ENCODE data around the gene PROSER1.
"Not testable (repeated sequence)": the region's sequence is repeated elsewhere in the genome, so short reads cannot be mapped to it uniquely, and the experiment has no call there.

Gene PROSER1

DNA sequence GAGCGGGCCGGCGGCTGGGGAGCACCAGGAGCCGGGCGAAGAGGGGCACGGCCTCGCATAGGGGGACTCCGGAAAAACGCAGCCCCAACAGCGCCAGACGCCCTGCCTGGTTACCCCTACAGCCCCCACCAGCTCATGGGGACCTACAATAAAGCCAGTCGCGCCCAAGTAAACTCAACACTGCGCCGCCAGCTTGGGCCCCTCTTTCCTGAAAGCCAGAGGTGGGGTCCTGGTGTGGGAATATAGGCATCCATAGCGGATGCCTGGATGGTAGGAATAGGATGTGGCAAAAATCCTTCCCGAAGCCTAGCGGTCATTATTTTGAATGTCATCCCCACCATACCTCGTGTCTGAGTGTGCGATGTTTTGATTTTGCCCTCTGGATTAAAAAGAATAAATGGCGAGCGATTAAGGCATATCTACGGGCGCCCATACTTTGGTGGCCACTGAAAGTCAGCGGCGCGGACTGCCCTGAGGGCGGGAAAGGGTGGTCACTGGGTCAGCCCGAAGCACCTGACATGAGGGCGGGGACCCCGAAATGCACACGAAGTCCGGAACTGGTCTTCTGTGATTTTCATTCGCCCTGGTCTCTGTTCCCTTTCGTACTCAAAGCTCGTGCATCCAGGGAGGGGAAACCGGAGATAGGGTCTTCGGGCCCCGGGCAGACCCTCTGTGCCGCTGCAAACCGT lies at the start of gene PROSER1, which contains the start of gene NHLRC3:
TSS of gene PROSER1 (minus strand) at position 210 of the 689 bp plus-strand sequence. CDS start 847 bp downstream, outside the sequence.
TSS of gene NHLRC3 (plus strand) at position 577 of the 689 bp plus-strand sequence. CDS start 184 bp downstream, outside the sequence.
- peak; percentile 89 for DNase-seq
- in situ Hi-C loops (cut with HindIII; ENCODE audit: low pct_ligation_motif_present, low pct_unique_long_range_greater_than_20kb, low sequenced_read_pairs), result no loop called here

DNA sequence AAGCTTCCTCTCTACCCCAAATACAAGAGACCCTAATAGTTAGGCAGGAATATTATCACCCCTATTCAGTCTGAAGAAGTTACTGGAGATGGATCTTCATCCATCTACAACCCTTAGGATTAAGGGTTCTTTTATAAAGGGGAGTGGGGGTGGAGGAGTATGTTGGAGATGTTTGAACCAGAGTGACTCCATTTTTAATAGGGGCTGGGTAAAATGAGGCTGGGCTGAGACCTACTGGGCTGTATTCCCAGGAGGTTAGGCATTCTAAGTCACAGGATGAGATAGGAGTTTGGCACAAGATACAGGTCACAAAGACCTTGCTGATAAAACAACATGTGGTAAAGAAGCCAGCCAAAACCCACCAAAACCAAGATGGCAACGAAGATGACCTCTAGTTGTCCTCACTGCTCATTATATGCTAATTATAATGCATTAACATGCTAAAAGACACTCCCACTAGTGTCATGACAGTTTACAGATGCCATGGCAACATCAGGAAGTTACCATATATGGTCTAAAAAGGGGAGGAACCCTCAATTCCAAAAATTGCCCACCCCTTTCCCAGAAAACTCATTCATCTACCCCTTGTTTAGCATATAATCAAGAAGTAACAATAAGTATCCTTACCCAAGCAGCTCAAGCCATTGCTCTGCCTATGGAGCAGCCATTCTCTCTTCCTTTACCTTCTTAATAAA lies 48.5 kb upstream of the PROSER1 start:
- DNase-seq; in situ Hi-C loops (cut with HindIII; ENCODE audit: low pct_ligation_motif_present, low pct_unique_long_range_greater_than_20kb, low sequenced_read_pairs): not testable (repeated sequence)

DNA sequence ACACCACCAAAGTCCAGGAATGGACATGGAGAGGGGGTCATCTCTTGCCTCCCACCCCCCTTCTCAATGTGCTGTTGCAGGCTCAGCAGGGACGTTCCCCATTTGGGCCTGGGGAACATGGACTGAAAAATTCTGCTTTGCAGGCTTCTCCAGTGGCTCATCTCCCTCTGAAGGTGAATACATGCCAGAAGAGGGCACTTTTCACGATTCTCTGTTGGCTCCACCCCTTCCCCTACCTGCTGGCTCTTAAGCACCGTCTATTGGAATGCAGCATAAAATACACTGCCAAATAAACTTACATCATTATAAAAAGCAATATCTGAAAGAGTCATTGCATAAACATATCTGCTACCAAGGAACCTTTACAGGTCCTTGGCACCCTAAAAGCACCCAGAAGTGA lies 36.1 kb upstream of the PROSER1 start:
- in situ Hi-C loops (cut with HindIII; ENCODE audit: low pct_ligation_motif_present, low pct_unique_long_range_greater_than_20kb, low sequenced_read_pairs), result no loop called here
- DNase-seq, result no peak

DNA sequence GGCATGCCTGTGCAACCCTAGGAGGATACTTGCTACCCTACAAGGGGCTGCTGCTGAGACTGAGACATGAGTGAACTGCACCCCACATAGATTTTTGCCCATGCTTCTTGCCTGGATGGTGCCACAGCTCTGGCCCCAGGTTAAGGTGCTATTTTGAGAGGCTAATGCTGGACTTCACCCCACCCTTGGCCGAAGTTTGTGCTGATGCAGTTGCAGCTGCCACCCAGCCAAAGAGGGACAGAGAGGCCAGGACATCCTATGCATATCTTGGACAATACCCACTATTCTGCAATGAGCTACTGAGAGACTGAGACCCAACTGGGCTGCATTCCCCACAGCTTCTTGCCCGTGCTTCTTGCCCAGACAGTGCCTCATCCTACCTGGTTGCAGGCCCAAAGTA lies 35.0 kb upstream of the PROSER1 start:
- in situ Hi-C loops (cut with HindIII; ENCODE audit: low pct_ligation_motif_present, low pct_unique_long_range_greater_than_20kb, low sequenced_read_pairs), result no loop called here
- DNase-seq, result no peak

DNA sequence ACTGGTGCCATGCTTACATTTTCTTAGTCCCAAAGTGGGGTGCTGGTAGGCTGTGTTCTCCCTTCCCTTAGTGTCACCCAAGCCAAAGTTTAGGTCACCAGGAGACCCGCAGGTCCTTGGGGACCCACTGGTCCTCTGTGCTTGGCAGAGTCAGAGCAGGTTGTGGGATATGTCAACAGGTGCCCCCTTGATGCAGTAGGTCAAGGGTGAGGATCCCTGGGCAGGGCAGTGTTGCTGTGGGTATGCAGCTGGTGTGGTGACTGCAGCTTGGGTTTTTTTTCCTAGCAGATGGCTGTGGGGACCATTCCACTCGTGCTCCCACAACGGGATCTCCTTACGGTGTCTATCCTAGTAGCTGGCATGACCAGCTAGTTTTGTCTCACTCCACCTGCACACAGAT lies 24.1 kb upstream of the PROSER1 start:
- no peak for DNase-seq
- in situ Hi-C loops (cut with HindIII; ENCODE audit: low pct_ligation_motif_present, low pct_unique_long_range_greater_than_20kb, low sequenced_read_pairs), result no loop called here

DNA sequence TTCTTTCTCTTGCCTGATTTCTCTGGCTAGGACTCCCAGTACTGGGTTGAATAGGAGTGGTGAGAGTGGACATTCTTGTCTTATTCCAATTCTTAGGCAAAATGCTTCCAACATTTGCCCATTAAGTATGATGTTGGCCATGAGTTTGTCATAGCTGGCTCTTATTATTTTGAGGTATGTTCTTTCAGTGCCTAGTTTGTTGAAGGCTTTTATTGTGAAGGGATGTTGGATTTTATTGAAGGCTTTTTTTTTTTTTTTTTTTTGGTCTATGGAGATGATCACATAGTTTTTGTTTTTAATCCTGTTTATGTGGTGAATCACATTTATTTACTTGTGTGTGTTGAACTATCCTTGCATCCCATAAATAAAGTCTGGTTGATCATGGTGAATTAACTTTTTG lies 20.2 kb upstream of the PROSER1 start:
- no peak for DNase-seq
- in situ Hi-C loops (cut with HindIII; ENCODE audit: low pct_ligation_motif_present, low pct_unique_long_range_greater_than_20kb, low sequenced_read_pairs), result no loop called here

DNA sequence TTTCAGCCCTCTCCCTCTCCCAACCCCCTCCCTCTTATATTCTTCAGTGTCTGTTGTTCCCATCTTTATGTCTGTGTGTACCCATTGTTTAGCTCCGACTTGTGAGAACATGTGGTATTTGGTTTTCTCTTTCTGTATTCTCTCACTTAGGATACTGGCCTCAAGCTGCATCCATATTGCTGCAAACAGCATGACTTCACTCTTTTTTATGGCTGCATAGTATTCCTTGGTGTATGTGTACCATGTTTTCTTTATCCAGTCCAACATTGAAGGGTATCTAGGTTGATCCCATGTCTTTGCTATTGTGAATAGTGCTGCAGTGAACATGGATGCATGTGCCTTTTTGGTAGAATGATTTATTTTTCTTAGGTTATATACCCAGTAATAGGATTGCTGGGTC lies 18.1 kb upstream of the PROSER1 start:
- no peak for DNase-seq
- in situ Hi-C loops (cut with HindIII; ENCODE audit: low pct_ligation_motif_present, low pct_unique_long_range_greater_than_20kb, low sequenced_read_pairs), result no loop called here

DNA sequence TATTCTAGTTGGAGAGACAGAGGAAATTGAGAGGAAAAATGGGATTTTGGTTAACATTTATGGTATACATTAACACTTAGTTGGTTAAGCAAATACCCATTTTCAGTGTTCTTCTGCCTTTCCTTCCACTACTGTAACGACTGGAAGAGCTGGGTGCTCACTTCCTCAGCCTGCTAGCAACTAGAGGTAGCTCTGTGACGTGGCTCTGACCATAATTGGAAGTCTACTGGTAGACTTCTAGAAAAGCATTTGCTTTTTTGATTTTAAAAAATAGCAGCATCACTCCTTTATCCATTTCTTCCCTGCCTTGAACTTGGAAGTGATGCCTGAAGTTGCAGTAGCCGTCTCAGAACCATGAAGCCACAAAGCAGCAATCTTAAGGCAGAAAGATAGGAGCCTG lies 16.2 kb upstream of the PROSER1 start:
- in situ Hi-C loops (cut with HindIII; ENCODE audit: low pct_ligation_motif_present, low pct_unique_long_range_greater_than_20kb, low sequenced_read_pairs), result no loop called here
- DNase-seq, result no peak

DNA sequence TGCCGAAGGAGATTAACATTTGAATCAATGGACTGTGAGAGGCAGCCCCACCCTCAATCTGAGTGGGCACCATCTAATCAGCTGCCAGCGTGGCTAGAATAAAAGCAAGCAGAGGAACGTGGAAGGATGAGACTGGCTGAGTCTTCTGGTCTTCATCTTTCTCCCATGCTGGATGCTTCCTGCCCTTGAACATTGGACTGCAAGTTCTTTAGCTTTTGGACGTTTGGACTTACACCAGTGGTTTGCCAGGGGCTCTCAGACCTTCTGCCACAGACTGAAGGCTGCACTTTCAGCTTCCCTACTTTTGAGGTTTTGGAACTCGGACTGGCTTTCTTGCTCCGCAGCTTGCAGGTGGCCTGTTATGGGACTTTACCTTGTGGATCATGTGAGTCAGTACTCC lies 15.1 kb upstream of the PROSER1 start:
- in situ Hi-C loops (cut with HindIII; ENCODE audit: low pct_ligation_motif_present, low pct_unique_long_range_greater_than_20kb, low sequenced_read_pairs), result no loop called here
- DNase-seq, result no peak

DNA sequence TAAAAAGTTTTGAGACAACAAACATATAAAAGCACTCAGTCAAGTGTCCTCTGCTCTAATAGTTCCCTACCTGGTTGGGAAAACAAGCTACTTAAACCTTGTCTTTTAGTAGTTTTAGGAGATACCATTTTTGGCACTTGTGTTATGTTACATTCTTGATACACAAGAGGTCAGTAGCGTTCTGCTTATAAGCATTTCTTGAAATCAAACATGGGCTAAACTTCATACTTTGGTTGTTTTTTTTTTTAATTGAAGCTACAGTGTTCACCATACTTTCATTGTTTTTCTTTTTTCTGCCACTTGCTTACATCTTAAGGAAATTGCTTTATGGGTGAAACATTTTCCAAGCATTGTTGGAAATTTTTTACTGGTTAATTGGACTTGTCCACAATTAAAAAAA lies 13.3 kb upstream of the PROSER1 start:
- DNase-seq, result peak; percentile 52
- in situ Hi-C loops (cut with HindIII; ENCODE audit: low pct_ligation_motif_present, low pct_unique_long_range_greater_than_20kb, low sequenced_read_pairs), result no loop called here

DNA sequence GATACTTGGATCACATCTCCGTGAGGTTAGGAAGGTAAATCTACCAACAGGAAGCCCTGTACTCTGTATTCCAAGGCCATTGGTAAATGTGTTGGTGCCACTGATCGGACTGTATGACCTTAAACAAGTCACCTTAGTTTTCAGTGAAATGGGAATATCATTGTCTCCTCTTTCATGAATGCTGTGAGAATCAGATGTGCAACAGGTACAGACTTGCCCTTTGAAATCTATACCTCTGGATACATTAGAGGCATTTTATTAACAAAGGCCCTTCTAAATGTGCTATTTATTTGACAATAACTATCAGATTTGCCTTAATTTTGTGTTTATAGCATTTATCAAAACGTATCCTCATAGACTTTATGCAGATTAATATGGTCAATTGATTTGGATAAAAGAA lies 11.4 kb upstream of the PROSER1 start:
- DNase-seq, result no peak
- in situ Hi-C loops (cut with HindIII; ENCODE audit: low pct_ligation_motif_present, low pct_unique_long_range_greater_than_20kb, low sequenced_read_pairs), result no loop called here

DNA sequence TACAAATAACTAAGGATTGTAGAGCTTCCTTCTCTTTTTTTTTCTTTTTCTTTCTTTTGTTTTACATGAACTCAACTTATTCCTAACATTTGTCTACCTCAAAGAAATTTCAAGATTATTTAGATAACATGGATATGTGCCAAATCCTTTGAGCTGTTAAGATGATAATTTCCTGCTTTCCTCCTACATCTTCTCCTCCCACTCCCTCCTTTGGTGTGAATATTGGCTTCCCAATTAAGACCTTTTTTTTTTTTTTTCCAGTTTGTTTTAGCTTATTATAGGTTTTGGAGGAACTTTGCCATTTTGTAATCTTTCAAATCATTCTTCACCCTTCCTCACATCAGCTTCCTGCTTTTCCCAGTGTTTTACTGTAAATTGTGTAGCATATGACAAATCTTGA lies 10.9 kb upstream of the PROSER1 start:
- no peak for DNase-seq
- in situ Hi-C loops (cut with HindIII; ENCODE audit: low pct_ligation_motif_present, low pct_unique_long_range_greater_than_20kb, low sequenced_read_pairs), result no loop called here

DNA sequence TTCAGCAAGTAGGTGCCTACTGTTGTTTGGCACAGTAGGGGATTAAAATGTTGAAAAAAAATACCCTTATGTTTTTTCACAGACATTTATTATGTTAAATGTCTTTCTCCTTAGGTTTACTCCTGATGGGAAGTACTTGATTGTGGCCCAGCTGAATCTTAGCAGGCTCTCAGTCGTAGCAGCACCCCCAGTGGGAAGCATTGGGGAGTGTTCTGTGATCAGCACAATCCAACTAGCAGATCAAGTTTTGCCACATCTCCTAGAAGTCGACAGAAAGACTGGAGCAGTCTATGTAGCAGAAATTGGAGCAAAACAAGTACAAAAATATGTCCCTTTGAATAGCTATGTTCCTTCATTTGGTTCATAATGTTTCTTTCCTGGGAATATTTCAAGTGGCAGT lies 9.7 kb upstream of the PROSER1 start:
- in situ Hi-C loops (cut with HindIII; ENCODE audit: low pct_ligation_motif_present, low pct_unique_long_range_greater_than_20kb, low sequenced_read_pairs), result no loop called here
- no peak for DNase-seq

DNA sequence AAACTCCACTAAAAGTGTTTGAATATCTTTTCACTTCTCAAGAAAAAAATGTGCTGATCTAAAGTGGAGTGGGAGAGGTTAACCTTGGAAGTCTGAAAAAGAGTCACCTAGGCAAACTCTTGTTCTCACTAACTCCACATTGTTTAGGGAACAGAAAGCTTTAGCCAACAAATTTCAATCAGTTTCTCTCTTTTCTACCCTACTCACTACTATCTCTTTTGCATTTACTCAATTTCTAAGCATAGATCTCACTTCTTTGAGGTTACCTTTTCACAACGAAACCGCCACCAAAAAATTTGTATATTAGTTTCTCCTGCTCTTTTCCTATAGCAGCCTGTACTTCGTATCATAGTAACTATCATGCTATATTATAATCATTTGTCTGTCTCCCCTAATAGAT lies 6.6 kb upstream of the PROSER1 start:
- DNase-seq, result no peak
- in situ Hi-C loops (cut with HindIII; ENCODE audit: low pct_ligation_motif_present, low pct_unique_long_range_greater_than_20kb, low sequenced_read_pairs), result no loop called here

DNA sequence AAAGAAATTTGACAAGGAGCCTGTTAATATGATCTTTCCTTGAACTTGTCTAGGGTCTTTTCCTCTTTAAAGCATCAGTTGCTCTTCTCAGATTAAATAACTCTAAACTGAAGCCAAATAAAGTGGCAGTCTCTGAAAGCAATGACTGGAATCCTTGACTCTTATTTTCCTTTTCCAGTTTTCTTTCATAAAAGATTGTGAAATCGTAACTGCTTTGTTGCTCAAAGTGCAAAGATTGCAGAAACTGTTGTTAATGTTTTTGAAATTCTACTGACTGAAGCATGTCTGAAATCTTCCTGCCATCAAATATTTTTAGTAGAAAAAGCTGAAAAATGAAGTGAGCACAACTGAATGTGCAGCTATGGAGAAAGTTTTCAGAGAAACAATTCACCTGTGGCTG lies 2.3 kb upstream of the PROSER1 start:
- in situ Hi-C loops (cut with HindIII; ENCODE audit: low pct_ligation_motif_present, low pct_unique_long_range_greater_than_20kb, low sequenced_read_pairs), result no loop called here
- no peak for DNase-seq

DNA sequence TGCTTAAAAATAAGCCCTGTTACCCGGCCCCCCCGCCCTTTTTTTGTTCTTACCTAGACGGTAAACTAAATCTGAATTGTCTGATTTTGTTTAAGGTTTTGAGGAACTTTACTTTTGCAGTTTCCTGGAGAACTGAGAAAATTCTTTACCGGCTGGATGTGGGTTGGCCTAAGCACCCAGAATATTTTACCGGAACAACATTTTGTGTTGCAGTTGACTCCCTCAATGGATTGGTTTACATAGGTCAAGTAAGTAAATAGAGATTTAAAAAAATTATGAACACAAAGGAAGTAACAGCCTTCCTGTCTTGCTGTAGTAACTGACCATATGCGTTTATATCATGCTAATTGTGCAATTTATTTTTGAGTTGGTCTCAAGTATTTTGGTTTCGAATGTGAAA lies 1.2 kb upstream of the PROSER1 start:
- DNase-seq, result no peak

DNA sequence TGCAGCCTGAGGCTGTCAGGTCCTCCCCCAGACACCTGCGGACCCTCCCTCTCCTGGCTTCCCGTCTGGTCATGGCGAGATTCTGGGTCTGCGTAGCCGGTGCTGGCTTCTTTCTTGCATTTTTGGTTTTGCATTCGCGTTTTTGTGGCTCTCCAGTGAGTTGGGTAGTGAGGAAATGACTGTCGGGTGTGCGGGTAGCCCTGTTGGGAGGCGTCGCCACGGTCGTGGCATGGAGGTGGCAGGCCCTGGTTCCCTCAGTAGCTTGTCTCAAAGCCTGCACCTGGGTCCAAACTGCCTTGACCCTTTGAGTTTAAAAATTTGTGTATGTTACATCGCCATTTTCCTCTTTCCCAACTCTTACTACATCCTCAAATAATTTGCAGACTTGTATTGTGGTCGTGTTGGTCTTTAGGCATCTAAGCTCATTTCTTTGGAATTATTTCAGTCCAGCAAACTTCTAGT lies 711 bp upstream of the PROSER1 start:
- in situ Hi-C loops (cut with HindIII; ENCODE audit: low pct_ligation_motif_present, low pct_unique_long_range_greater_than_20kb, low sequenced_read_pairs), result no loop called here
- peak; percentile 27 for DNase-seq

More for the DNA sequence above, 1.2 kb upstream of the PROSER1 start:
- in situ Hi-C loops (cut with HindIII; ENCODE audit: low pct_ligation_motif_present, low pct_unique_long_range_greater_than_20kb, low sequenced_read_pairs), result no loop called here

DNA sequence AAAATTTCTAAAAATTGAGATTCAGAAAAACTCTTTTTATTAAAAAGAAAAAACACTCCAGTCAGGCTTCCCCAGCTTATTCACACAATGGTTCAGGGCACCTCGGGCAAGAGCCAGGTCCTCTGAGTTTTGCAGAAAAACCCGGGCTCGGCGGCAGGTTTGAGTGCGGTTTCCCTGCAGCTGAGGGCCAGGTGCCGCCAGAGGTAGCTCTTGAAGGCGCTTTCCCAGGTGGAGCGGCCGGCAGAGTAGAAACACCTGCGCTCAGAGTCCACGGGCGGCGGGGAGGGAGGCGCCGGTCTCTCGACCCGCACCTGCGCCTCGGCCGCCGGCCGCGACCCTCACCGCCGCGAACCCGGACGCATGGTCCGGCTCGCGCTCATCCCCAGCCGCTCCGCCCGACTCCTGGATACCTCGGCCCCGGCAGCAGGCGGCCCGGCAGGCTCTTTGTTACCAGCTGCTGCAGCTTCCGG lies 444 bp downstream of the PROSER1 start:
- no peak for DNase-seq
- in situ Hi-C loops (cut with HindIII; ENCODE audit: low pct_ligation_motif_present, low pct_unique_long_range_greater_than_20kb, low sequenced_read_pairs), result no loop called here

DNA sequence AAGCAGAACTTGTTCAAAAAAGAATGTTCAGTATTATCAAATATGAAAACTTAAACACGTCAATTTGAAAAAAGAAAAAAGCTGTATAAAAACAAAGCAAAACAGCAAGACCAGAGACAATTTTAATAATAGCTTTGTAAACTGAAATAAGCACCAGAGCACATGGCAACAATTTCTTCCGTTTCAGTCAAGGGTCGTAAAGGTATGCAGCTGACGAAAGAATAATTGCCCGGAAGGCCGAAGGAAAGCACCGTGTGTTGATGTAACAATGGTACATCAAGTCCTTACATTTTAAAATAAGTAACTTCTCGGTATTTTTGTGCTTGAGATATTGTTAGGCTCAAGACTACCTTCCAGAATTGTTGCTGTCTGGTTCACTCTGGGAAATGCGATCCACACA lies 1.7 kb downstream of the PROSER1 start:
- in situ Hi-C loops (cut with HindIII; ENCODE audit: low pct_ligation_motif_present, low pct_unique_long_range_greater_than_20kb, low sequenced_read_pairs), result no loop called here
- peak; percentile 37 for DNase-seq

DNA sequence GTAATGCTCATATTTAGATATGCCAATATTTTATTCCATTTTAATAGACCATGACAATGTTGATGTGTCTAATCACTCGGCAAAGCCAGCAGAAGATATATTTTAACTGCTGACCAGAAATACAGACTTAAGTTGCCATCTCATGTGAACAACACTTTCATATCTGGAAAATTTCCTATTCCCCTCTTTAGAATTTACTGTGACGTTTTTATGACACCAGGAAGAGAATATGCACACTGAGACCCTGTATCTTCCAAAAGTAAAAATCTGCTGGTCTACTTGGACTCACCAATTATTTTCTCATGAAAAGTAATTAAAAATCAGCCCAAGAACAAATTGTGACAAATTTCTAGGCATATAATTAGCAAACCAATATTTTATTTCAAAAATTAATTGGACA lies 2.1 kb downstream of the PROSER1 start:
- DNase-seq, result no peak
- in situ Hi-C loops (cut with HindIII; ENCODE audit: low pct_ligation_motif_present, low pct_unique_long_range_greater_than_20kb, low sequenced_read_pairs), result no loop called here
